Measurements from ENCODE around the gene NECTIN1.
A peak's percentile ranks its signal among the peaks of the same experiment; 100 is the strongest.

NECTIN1 gene

DNA sequence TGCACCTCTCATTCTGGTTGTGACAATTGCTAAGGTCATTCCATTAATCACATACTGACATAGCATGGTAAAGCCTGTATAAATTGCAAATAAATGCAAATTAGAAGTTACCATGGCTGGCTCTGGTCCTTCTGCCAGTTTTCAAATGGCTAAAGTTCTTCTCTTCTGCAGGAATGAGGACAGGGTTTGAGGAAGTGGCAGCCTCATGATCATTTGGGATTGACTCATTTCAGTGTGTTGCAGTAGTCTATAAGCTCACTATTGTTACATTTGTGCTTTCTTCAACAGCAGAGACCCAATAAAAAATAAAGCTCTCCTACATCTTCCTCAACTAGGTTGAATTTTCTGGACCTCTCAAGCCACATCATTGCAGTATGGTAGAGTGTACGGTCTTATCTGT lies 60.3 kb downstream of the NECTIN1 start:
- Histone ChIP-seq H3K9me3 (ENCODE audit: control insufficient read depth, insufficient read depth, low read length) (no peaks in the 10 kb centered on the region), H3K36me3 (ENCODE audit: control insufficient read depth, low read length) (no peaks in the 10 kb centered on the region), H3K27ac (ENCODE audit: low read depth, low read length) (no peak overlapping the region), H3K4me2 (ENCODE audit: low read length) (no peak overlapping the region), H3K4me3 (ENCODE audit: low read length) (no peak overlapping the region), H3K9me2 (replicated peaks; ENCODE audit: control insufficient read depth, low read length) (no peaks in the 10 kb centered on the region), H4K20me1 (ENCODE audit: control insufficient read depth, insufficient read depth, low read depth, low read length) (no peaks in the 10 kb centered on the region), H3K27me3 (ENCODE audit: control insufficient read depth, low read length) (no peaks in the 10 kb centered on the region), H3F3A (ENCODE audit: control insufficient read depth, insufficient read depth) (peaks cover 8% of the 10 kb centered on the region), H3K4me1 (ENCODE audit: control insufficient read depth, low read length) (peaks cover 35% of the 10 kb centered on the region), H3K79me2 (ENCODE audit: control insufficient read depth, low read length) (no peaks in the 10 kb centered on the region)
- no peak for TF ChIP-seq EZH2phosphoT487 (IDR thresholded peaks at IDR 0.05; ENCODE audit: borderline replicate concordance, low read length)
- TF ChIP-seq, protein P1, sequence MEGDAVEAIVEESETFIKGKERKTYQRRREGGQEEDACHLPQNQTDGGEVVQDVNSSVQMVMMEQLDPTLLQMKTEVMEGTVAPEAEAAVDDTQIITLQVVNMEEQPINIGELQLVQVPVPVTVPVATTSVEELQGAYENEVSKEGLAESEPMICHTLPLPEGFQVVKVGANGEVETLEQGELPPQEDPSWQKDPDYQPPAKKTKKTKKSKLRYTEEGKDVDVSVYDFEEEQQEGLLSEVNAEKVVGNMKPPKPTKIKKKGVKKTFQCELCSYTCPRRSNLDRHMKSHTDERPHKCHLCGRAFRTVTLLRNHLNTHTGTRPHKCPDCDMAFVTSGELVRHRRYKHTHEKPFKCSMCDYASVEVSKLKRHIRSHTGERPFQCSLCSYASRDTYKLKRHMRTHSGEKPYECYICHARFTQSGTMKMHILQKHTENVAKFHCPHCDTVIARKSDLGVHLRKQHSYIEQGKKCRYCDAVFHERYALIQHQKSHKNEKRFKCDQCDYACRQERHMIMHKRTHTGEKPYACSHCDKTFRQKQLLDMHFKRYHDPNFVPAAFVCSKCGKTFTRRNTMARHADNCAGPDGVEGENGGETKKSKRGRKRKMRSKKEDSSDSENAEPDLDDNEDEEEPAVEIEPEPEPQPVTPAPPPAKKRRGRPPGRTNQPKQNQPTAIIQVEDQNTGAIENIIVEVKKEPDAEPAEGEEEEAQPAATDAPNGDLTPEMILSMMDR (IDR thresholded peaks at IDR 0.05; ENCODE audit: low read depth, low read length, poor library complexity, severe bottlenecking): no peak

DNA sequence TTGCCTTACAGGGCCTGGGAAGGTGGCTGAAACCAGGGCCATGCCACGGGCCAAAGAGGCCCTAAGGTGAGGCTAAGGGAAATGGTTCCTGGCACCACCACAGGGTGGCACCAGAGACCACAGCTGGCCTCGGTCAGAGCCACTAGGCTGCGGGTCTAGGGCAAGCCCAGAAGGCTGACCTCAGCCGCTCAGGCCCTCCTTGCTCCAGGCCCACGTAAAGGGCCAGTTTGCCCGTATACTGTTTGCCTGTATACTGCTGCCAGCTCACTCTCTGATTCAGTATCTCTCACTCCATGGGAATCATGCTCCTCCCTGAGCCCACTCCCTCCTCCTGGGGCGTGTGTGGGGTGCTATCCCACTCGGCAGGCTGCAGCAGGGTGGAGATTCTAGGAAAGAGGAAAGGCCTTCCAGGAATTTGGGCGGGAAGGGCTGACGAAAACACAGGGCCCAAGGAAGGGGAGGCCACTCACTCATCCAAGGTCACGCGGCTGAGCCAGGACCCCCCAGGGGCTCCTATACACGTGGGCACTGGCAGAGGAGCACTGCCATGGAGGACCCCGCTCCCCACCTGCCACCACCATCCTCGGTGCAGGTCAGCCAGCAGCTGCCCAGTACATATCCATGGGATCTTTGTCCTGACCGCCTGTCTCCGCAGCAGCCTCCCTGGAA lies 62.4 kb downstream of the NECTIN1 start:
- TF ChIP-seq, protein P1 (IDR thresholded peaks at IDR 0.05; ENCODE audit: low read depth, low read length, poor library complexity, severe bottlenecking): peak; percentile 80
- TF ChIP-seq EZH2phosphoT487 (IDR thresholded peaks at IDR 0.05; ENCODE audit: borderline replicate concordance, low read length): no peak
- no peaks in the 10 kb centered on the region for H4K20me1 ChIP-seq (ENCODE audit: control insufficient read depth, insufficient read depth, low read depth, low read length)

GRCh38 chr11:119666061-119666460 lies 62.9 kb downstream of the NECTIN1 start:
- Histone ChIP-seq H3K4me3 (ENCODE audit: low read length) (no peak overlapping the region), H3K27ac (ENCODE audit: low read depth, low read length) (no peak overlapping the region), H3F3A (ENCODE audit: control insufficient read depth, insufficient read depth) (no peaks in the 10 kb centered on the region), H3K79me2 (ENCODE audit: control insufficient read depth, low read length) (no peaks in the 10 kb centered on the region), H4K20me1 (ENCODE audit: control insufficient read depth, insufficient read depth, low read depth, low read length) (no peaks in the 10 kb centered on the region), H3K9me2 (replicated peaks; ENCODE audit: control insufficient read depth, low read length) (no peaks in the 10 kb centered on the region), H3K27me3 (ENCODE audit: control insufficient read depth, low read length) (no peaks in the 10 kb centered on the region), H3K4me2 (ENCODE audit: low read length) (no peak overlapping the region), H3K9me3 (ENCODE audit: control insufficient read depth, insufficient read depth, low read length) (no peaks in the 10 kb centered on the region), H3K4me1 (ENCODE audit: control insufficient read depth, low read length) (peaks cover 9% of the 10 kb centered on the region), H3K36me3 (ENCODE audit: control insufficient read depth, low read length) (no peaks in the 10 kb centered on the region)
- TF ChIP-seq, protein P1 (IDR thresholded peaks at IDR 0.05; ENCODE audit: low read depth, low read length, poor library complexity, severe bottlenecking): no peak
- no peak for TF ChIP-seq EZH2phosphoT487 (IDR thresholded peaks at IDR 0.05; ENCODE audit: borderline replicate concordance, low read length)

More for the DNA sequence above, 62.4 kb downstream of the NECTIN1 start:
- H3K36me3 ChIP-seq (ENCODE audit: control insufficient read depth, low read length): no peaks in the 10 kb centered on the region
- H3K27ac ChIP-seq (ENCODE audit: low read depth, low read length): no peak overlapping the region
- H3K9me3 ChIP-seq (ENCODE audit: control insufficient read depth, insufficient read depth, low read length): no peaks in the 10 kb centered on the region
- H3K27me3 ChIP-seq (ENCODE audit: control insufficient read depth, low read length): no peaks in the 10 kb centered on the region
- H3K4me1 ChIP-seq (ENCODE audit: control insufficient read depth, low read length): peaks cover 14% of the 10 kb centered on the region
- H3K4me2 ChIP-seq (ENCODE audit: low read length): no peak overlapping the region
- no peak overlapping the region for H3K4me3 ChIP-seq (ENCODE audit: low read length)
- H3K79me2 ChIP-seq (ENCODE audit: control insufficient read depth, low read length): no peaks in the 10 kb centered on the region
- H3K9me2 ChIP-seq (replicated peaks; ENCODE audit: control insufficient read depth, low read length): no peaks in the 10 kb centered on the region
- no peaks in the 10 kb centered on the region for H3F3A ChIP-seq (ENCODE audit: control insufficient read depth, insufficient read depth)

Measured in DOHH2 (cell line).